ENCODE data around the gene AHI1.
A peak's percentile ranks its signal among the peaks of the same experiment; 100 is the strongest.

AHI1 gene

GRCh38 chr6:135281227-135281626 is 216.3 kb downstream of the AHI1 start:
- Histone ChIP-seq H3K4me1 (ENCODE audit: insufficient read depth, poor library complexity, severe bottlenecking) (peaks cover 5% of the 10 kb centered on the region), H3K36me3 (ENCODE audit: low read depth) (no peaks in the 10 kb centered on the region; the same call in 1 of the 2 replicates), H3K9me3 (ENCODE audit: severe bottlenecking) (no peaks in the 10 kb centered on the region), H3K27me3 (ENCODE audit: insufficient read depth, poor library complexity, severe bottlenecking) (no peaks in the 10 kb centered on the region), H3K27ac (ENCODE audit: poor library complexity, severe bottlenecking) (no peak overlapping the region), H3K4me3 (ENCODE audit: severe bottlenecking) (no peak overlapping the region)
- TF ChIP-seq CTCF (IDR thresholded peaks at IDR 0.05; ENCODE audit: poor library complexity, severe bottlenecking) = no peak
- DNase-seq (ENCODE audit: low spot score) = no peak
- no peak for ATAC-seq (ENCODE audit: low read depth)

- ATAC-seq (ENCODE audit: low read depth) = peak; percentile 75
- no peak overlapping the region for H3K4me3 ChIP-seq (ENCODE audit: severe bottlenecking)
These were observed 217.0 kb downstream of the AHI1 start for GRCh38 chr6:135280375-135281136.

GRCh38 chr6:135277422-135277821 is 220.1 kb downstream of the AHI1 start:
- peaks cover 5% of the 10 kb centered on the region for H3K4me1 ChIP-seq (ENCODE audit: insufficient read depth, poor library complexity, severe bottlenecking)
- TF ChIP-seq CTCF (IDR thresholded peaks at IDR 0.05; ENCODE audit: poor library complexity, severe bottlenecking) = no peak
- DNase-seq (ENCODE audit: low spot score) = no peak
- no peaks in the 10 kb centered on the region for H3K36me3 ChIP-seq (ENCODE audit: low read depth)
- no peak for ATAC-seq (ENCODE audit: low read depth)
- H3K27ac ChIP-seq (ENCODE audit: poor library complexity, severe bottlenecking) = no peak overlapping the region
- no peaks in the 10 kb centered on the region for H3K9me3 ChIP-seq (ENCODE audit: severe bottlenecking)
- H3K27me3 ChIP-seq (ENCODE audit: insufficient read depth, poor library complexity, severe bottlenecking) = no peaks in the 10 kb centered on the region
- no peak overlapping the region for H3K4me3 ChIP-seq (ENCODE audit: severe bottlenecking)

More at GRCh38 chr6:135280375-135281136, 217.0 kb downstream of the AHI1 start:
- Histone ChIP-seq H3K27ac (ENCODE audit: poor library complexity, severe bottlenecking) (no peak overlapping the region), H3K9me3 (ENCODE audit: severe bottlenecking) (no peaks in the 10 kb centered on the region), H3K27me3 (ENCODE audit: insufficient read depth, poor library complexity, severe bottlenecking) (no peaks in the 10 kb centered on the region), H3K4me1 (ENCODE audit: insufficient read depth, poor library complexity, severe bottlenecking) (peaks cover 5% of the 10 kb centered on the region), H3K36me3 (ENCODE audit: low read depth) (no peaks in the 10 kb centered on the region; the same call in 1 of the 2 replicates)
- no peak for DNase-seq (ENCODE audit: low spot score)
- TF ChIP-seq CTCF (IDR thresholded peaks at IDR 0.05; ENCODE audit: poor library complexity, severe bottlenecking) = no peak

- Histone ChIP-seq H3K36me3 (ENCODE audit: low read depth) (no peaks in the 10 kb centered on the region), H3K4me3 (ENCODE audit: severe bottlenecking) (no peak overlapping the region), H3K4me1 (ENCODE audit: insufficient read depth, poor library complexity, severe bottlenecking) (peaks cover 17% of the 10 kb centered on the region), H3K27ac (ENCODE audit: poor library complexity, severe bottlenecking) (no peak overlapping the region), H3K27me3 (ENCODE audit: insufficient read depth, poor library complexity, severe bottlenecking) (no peaks in the 10 kb centered on the region), H3K9me3 (ENCODE audit: severe bottlenecking) (no peaks in the 10 kb centered on the region)
- TF ChIP-seq CTCF (IDR thresholded peaks at IDR 0.05; ENCODE audit: poor library complexity, severe bottlenecking) = no peak
- DNase-seq (ENCODE audit: low spot score) = no peak
- ATAC-seq (ENCODE audit: low read depth) = no peak
These were observed 222.8 kb downstream of the AHI1 start for GRCh38 chr6:135274561-135275293.
